Stimulated activated memory B cell treated with anti-CD40 and anti-IgM and Interleukin-4, amounts not matched to agents 10 μg/mL and 1 μg/mL and 100 μg/mL, for 72 hours (primary cell): ENCODE results near the gene DGKI.

Experiments
- ATAC-seq: fragments of 150-1000 bp; cut with Tn5 transposase; 2 replicates; pipeline ENCODE4 v1.10.0; 2021
- H3K27ac Mint-ChIP-seq: one replicate; pipeline ENCODE4 v1.8.0; 2022; ENCODE audit warnings: mild to moderate bottlenecking, mixed read lengths
- H3K27me3 Mint-ChIP-seq: one replicate; pipeline ENCODE4 v1.8.0; 2022; ENCODE audit warnings: mixed read lengths
- H3K36me3 Mint-ChIP-seq: one replicate; pipeline ENCODE4 v1.8.0; 2022; ENCODE audit warnings: mixed read lengths
- H3K4me1 Mint-ChIP-seq: one replicate; pipeline ENCODE4 v1.8.0; 2022; ENCODE audit warnings: mixed read lengths
- H3K4me3 Mint-ChIP-seq: one replicate; pipeline ENCODE4 v1.8.0; 2022; ENCODE audit warnings: mild to moderate bottlenecking, moderate library complexity, mixed read lengths
- H3K9me3 Mint-ChIP-seq: one replicate; pipeline ENCODE4 v1.8.0; 2022; ENCODE audit warnings: mixed read lengths

The DGKI gene

GRCh38 chr7:137417464-137417863 lies 429.3 kb downstream of the DGKI start:
- H3K36me3 Mint-ChIP-seq, result no peaks in the 10 kb centered on the region
- no peak overlapping the region for H3K4me3 Mint-ChIP-seq
- no peaks in the 10 kb centered on the region for H3K9me3 Mint-ChIP-seq
- no peak for ATAC-seq
- H3K4me1 Mint-ChIP-seq, result no peaks in the 10 kb centered on the region
- H3K27ac Mint-ChIP-seq, result no peak overlapping the region
- H3K27me3 Mint-ChIP-seq, result no peaks in the 10 kb centered on the region

- H3K9me3 Mint-ChIP-seq, result no peaks in the 10 kb centered on the region
- no peaks in the 10 kb centered on the region for H3K36me3 Mint-ChIP-seq
- no peaks in the 10 kb centered on the region for H3K4me1 Mint-ChIP-seq
- no peaks in the 10 kb centered on the region for H3K27me3 Mint-ChIP-seq
- ATAC-seq, result no peak
- H3K4me3 Mint-ChIP-seq, result no peak overlapping the region
- H3K27ac Mint-ChIP-seq, result no peak overlapping the region
Observed at GRCh38 chr7:137413901-137414300, 432.9 kb downstream of the DGKI start.

GRCh38 chr7:137411446-137411845 lies 435.3 kb downstream of the DGKI start:
- H3K9me3 Mint-ChIP-seq, result no peaks in the 10 kb centered on the region
- H3K36me3 Mint-ChIP-seq, result no peaks in the 10 kb centered on the region
- no peak overlapping the region for H3K4me3 Mint-ChIP-seq
- H3K27ac Mint-ChIP-seq, result no peak overlapping the region
- no peak for ATAC-seq
- H3K4me1 Mint-ChIP-seq, result no peaks in the 10 kb centered on the region
- H3K27me3 Mint-ChIP-seq, result no peaks in the 10 kb centered on the region

- no peak for ATAC-seq
- Mint-ChIP-seq H3K27me3 (no peaks in the 10 kb centered on the region), H3K36me3 (no peaks in the 10 kb centered on the region), H3K9me3 (no peaks in the 10 kb centered on the region), H3K27ac (no peak overlapping the region), H3K4me1 (no peaks in the 10 kb centered on the region), H3K4me3 (no peak overlapping the region)
Observed at GRCh38 chr7:137408126-137408525, 438.6 kb downstream of the DGKI start.

- H3K27me3 Mint-ChIP-seq, result no peaks in the 10 kb centered on the region
- H3K36me3 Mint-ChIP-seq, result no peaks in the 10 kb centered on the region
- H3K27ac Mint-ChIP-seq, result no peak overlapping the region
- no peaks in the 10 kb centered on the region for H3K4me1 Mint-ChIP-seq
- H3K9me3 Mint-ChIP-seq, result no peaks in the 10 kb centered on the region
- H3K4me3 Mint-ChIP-seq, result no peak overlapping the region
- ATAC-seq, result no peak
Observed at GRCh38 chr7:137407078-137407477, 439.7 kb downstream of the DGKI start.

- no peak overlapping the region for H3K27ac Mint-ChIP-seq
- no peaks in the 10 kb centered on the region for H3K36me3 Mint-ChIP-seq
- ATAC-seq, result no peak
- H3K4me3 Mint-ChIP-seq, result no peak overlapping the region
- H3K4me1 Mint-ChIP-seq, result no peaks in the 10 kb centered on the region
- no peaks in the 10 kb centered on the region for H3K27me3 Mint-ChIP-seq
- no peaks in the 10 kb centered on the region for H3K9me3 Mint-ChIP-seq
Observed at GRCh38 chr7:137404660-137405317, 442.0 kb downstream of the DGKI start.

GRCh38 chr7:137403353-137403695 lies 443.4 kb downstream of the DGKI start:
- no peak for ATAC-seq
- no peaks in the 10 kb centered on the region for H3K27me3 Mint-ChIP-seq
- H3K36me3 Mint-ChIP-seq, result no peaks in the 10 kb centered on the region
- no peaks in the 10 kb centered on the region for H3K4me1 Mint-ChIP-seq
- H3K4me3 Mint-ChIP-seq, result no peak overlapping the region
- H3K9me3 Mint-ChIP-seq, result no peaks in the 10 kb centered on the region
- no peak overlapping the region for H3K27ac Mint-ChIP-seq

- Mint-ChIP-seq H3K36me3 (no peaks in the 10 kb centered on the region), H3K4me3 (no peak overlapping the region), H3K27ac (no peak overlapping the region), H3K4me1 (no peaks in the 10 kb centered on the region), H3K9me3 (no peaks in the 10 kb centered on the region), H3K27me3 (no peaks in the 10 kb centered on the region)
- ATAC-seq, result no peak
Observed at GRCh38 chr7:137402536-137403352, 444.0 kb downstream of the DGKI start.

- Mint-ChIP-seq H3K36me3 (no peaks in the 10 kb centered on the region), H3K27ac (no peak overlapping the region), H3K9me3 (no peaks in the 10 kb centered on the region), H3K27me3 (no peaks in the 10 kb centered on the region), H3K4me3 (no peak overlapping the region), H3K4me1 (no peaks in the 10 kb centered on the region)
- ATAC-seq, result no peak
Observed at GRCh38 chr7:137399827-137400823, 446.6 kb downstream of the DGKI start.

- Mint-ChIP-seq H3K4me3 (no peak overlapping the region), H3K27ac (no peak overlapping the region), H3K36me3 (no peaks in the 10 kb centered on the region), H3K4me1 (no peaks in the 10 kb centered on the region), H3K9me3 (peaks cover 2% of the 10 kb centered on the region), H3K27me3 (no peaks in the 10 kb centered on the region)
- ATAC-seq, result no peak
Observed at GRCh38 chr7:137396051-137396450, 450.7 kb downstream of the DGKI start.

- Mint-ChIP-seq H3K4me1 (no peaks in the 10 kb centered on the region), H3K36me3 (no peaks in the 10 kb centered on the region), H3K27ac (no peak overlapping the region), H3K27me3 (no peaks in the 10 kb centered on the region), H3K4me3 (no peak overlapping the region), H3K9me3 (peaks cover 2% of the 10 kb centered on the region)
- ATAC-seq, result no peak
Observed at GRCh38 chr7:137395420-137395819, 451.4 kb downstream of the DGKI start.

- no peaks in the 10 kb centered on the region for H3K27me3 Mint-ChIP-seq
- peaks cover 2% of the 10 kb centered on the region for H3K9me3 Mint-ChIP-seq
- no peak overlapping the region for H3K27ac Mint-ChIP-seq
- H3K36me3 Mint-ChIP-seq, result no peaks in the 10 kb centered on the region
- H3K4me1 Mint-ChIP-seq, result no peaks in the 10 kb centered on the region
- no peak for ATAC-seq
- no peak overlapping the region for H3K4me3 Mint-ChIP-seq
Observed at GRCh38 chr7:137393570-137393969, 453.2 kb downstream of the DGKI start.

- peaks cover 2% of the 10 kb centered on the region for H3K9me3 Mint-ChIP-seq
- H3K36me3 Mint-ChIP-seq, result no peaks in the 10 kb centered on the region
- no peak for ATAC-seq
- H3K27ac Mint-ChIP-seq, result no peak overlapping the region
- no peaks in the 10 kb centered on the region for H3K27me3 Mint-ChIP-seq
- no peak overlapping the region for H3K4me3 Mint-ChIP-seq
- no peaks in the 10 kb centered on the region for H3K4me1 Mint-ChIP-seq
Observed at GRCh38 chr7:137390076-137390475, 456.7 kb downstream of the DGKI start.

GRCh38 chr7:137388916-137389315 lies 457.9 kb downstream of the DGKI start:
- H3K27me3 Mint-ChIP-seq, result no peaks in the 10 kb centered on the region
- no peak overlapping the region for H3K27ac Mint-ChIP-seq
- no peak overlapping the region for H3K4me3 Mint-ChIP-seq
- ATAC-seq, result no peak
- H3K9me3 Mint-ChIP-seq, result no peaks in the 10 kb centered on the region
- H3K36me3 Mint-ChIP-seq, result no peaks in the 10 kb centered on the region
- H3K4me1 Mint-ChIP-seq, result no peaks in the 10 kb centered on the region

GRCh38 chr7:137386966-137387365 lies 459.8 kb downstream of the DGKI start:
- no peaks in the 10 kb centered on the region for H3K36me3 Mint-ChIP-seq
- no peak for ATAC-seq
- H3K4me1 Mint-ChIP-seq, result no peaks in the 10 kb centered on the region
- no peaks in the 10 kb centered on the region for H3K27me3 Mint-ChIP-seq
- H3K9me3 Mint-ChIP-seq, result no peaks in the 10 kb centered on the region
- no peak overlapping the region for H3K27ac Mint-ChIP-seq
- no peak overlapping the region for H3K4me3 Mint-ChIP-seq
